Endometrial microvascular endothelial cells (primary cell): ENCODE measurements around the gene REEP6. TPM values are rescaled to one million over a fixed set of nuclear protein-coding genes. Genes with fewer than 3 reads are reported as not detected.
"Not testable (repeated sequence)": the region's sequence is repeated elsewhere in the genome, so short reads cannot be mapped to it uniquely, and the experiment has no call there.

Source experiments
- in situ Hi-C: cut with HindIII; loops from 2 replicates; pipeline ENCODE4 v1.10.0; 2017; ENCODE audit warnings: low sequenced_read_pairs, low pct_unique_long_range_greater_than_20kb; ENCODE audit errors: inconsistent ontology term
- total RNA-seq: library from RNA; depleted of rRNA; stranded (reverse); fragments of >200 nt; gene quantifications from one replicate; pipeline ENCODE4 v1.2.3, GENCODE V29; 2015; ENCODE audit errors: inconsistent ontology term

The REEP6 gene
- total RNA-seq, 1 donor from 2014 or later = 1.9 TPM

GRCh38 chr19:1470305-1471009 lies 20.5 kb upstream of the REEP6 start:
- in situ Hi-C loops = no loop called here

DNA sequence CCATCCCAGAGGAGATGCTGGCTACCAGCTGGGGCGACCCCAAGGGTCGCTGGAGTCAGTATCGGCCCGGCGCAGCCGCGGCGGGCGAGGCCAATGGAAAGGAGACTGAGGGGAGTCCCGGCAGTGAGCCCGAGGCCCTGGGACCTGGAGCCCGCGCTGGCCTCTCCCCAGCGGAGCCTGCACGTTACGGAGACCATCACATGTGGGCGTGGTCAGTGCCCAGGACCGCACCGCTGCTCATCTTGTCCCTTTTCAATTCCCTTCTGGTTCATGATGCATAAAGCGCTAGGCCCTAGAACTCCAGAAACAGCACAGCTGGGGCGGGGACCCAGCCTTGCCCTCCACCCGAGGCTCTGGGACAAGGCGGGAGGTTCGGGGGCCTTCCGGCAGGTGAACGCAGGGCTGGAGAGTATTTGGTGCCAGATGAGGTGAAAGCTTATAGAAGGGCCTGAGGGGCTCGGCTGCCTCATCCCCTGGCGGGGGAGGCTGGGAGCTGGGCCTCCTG lies 19.9 kb upstream of the REEP6 start:
- in situ Hi-C loops = no loop called here

GRCh38 chr19:1471515-1472160 lies 19.3 kb upstream of the REEP6 start:
- in situ Hi-C loops = no loop called here

DNA sequence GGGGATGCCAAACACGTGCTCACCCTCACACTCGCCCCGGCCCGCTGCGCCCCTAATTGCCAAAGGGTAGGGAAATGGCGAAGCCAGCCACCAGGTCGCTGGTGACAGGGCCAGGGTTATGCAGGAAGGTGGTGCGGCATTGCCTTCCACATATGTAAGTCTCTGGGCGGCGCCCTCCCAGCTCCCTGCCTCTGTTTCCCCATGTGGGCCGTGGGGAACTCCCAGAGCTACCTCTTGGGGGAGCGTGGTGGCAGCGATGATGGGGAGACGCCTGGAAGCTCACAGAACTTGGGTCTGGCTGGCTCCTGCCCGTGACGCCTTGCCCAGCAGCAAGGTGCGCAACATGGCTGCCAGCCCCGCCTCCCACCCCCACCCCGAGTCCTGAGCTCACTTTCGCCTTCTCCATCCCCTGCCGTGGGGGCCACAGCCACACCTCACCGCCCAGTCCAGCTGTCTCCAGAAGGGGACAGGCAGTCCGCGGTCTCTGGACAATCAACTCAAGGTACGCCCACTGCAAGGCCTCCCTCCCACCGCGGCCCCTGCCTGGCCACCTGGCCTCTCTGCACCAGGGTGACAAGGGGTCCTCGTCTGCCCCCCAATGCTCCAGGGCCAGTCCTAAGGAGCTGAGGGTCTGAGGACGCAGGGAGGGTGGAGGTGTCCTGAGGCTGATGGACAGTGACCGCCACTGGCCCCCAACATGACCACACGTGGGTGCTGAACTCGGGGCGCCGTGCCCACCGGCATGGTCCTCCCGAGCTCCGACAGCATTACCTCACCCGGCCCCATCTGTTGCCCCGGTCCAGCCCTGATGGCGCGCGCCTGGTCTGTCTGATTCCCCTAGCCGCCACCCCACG lies 18.5 kb upstream of the REEP6 start:
- in situ Hi-C loops = no loop called here

GRCh38 chr19:1473085-1473851 lies 17.7 kb upstream of the REEP6 start:
- in situ Hi-C loops = no loop called here

DNA sequence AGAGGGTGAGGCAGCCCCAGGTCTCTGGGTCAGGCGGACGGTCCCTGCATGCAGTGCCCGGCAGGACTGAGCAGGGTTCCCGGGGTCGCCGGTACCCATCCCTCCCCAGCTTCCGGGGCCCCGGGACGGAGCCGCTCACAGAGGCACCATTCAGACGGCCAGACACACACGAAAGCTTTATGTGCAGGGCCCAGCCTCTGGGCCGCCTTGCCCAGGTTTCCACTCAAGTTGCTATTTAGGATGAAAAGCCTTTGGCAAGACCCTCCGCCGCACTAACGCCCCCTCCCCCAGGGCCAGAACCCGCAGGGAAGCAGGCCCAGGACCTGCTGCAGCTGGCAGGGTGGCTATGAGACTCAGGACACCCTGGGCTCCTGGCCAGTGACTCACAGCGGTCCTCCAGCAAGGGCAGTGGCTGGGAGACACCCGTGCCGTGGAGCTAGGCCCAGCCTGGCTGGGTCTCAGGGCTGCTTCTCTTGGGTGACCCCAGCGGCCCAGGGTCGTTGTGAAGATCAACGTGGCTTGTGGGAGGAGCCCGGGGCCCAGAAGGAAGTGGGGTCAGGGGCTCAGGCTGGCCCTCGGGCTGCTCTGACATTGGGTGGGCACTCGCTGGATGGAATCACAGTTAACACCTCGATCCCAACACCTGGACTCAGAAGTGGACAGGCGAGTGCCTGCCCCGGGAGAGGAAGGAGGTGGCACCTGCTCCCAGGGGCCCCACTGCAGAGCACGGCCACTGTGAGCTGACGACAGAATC lies 16.8 kb upstream of the REEP6 start:
- in situ Hi-C loops = no loop called here

GRCh38 chr19:1474765-1475351 lies 16.1 kb upstream of the REEP6 start:
- in situ Hi-C loops = no loop called here

- in situ Hi-C loops = no loop called here
Measured at GRCh38 chr19:1475751-1476437, 15.1 kb upstream of the REEP6 start.

DNA sequence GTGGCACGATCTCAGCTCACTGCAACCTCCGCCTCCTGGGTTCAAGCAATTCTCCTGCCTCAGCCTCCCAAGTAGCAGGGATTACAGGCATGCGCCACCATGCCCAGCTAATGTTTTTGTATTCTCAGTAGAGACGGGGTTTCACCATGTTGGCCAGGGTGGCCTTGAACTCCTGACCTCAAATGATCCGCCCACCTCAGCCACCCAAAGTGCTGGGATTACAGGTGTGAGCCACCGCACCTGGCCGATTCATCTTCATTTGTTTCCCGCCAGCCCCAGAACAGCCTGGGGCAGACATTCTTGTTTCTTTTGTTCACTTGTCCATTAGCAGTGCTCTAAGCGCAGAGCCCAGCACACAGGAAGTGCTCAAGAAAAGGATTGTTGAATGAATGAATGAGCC lies 13.9 kb upstream of the REEP6 start:
- in situ Hi-C loops = not testable (repeated sequence)

DNA sequence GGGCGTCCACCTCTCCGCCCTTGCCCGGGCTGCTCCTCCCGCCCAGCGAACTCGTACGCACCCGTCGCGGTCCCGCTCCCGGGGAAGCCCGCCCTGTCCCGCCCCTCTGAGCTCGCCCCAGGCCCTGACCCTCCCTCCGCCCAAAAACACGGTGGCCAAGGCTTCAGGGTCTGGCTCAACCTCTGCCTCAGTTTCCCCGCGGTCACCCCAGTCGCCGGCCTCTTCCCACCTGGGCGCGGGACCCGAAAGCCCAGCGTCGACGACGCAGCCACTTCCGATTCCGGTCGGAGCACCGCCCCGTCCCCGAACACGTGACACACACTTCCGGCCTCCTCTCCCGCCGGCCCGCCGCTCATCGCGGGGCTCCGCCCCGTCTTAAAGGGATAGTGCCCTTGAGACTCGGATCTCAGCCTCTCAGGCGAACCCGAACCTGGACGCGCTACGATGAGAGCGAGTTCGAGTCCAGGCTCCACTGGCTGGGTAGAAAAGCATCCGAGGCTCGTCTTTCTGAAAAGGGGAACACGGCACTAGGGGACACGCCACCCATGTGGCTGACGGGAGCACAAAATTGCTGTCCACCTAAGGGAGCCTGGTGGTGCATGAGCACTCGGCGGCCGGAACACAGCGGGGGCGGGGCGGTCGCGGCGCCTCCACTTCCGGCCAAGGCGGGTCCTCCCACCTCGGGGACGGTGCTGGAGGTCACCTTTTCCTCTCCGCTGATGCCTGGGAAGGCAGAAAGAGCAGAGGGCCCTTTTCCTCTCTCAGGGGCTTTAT lies 11.9 kb upstream of the REEP6 start, which contains the start of gene C19orf25:
C19orf25 (minus strand) TSS at position 282 of the 774 bp plus-strand sequence. CDS start 312 bp downstream, outside the sequence.
- in situ Hi-C loops = no loop called here

- in situ Hi-C loops = no loop called here
Measured at GRCh38 chr19:1481224-1481892, 9.6 kb upstream of the REEP6 start.

DNA sequence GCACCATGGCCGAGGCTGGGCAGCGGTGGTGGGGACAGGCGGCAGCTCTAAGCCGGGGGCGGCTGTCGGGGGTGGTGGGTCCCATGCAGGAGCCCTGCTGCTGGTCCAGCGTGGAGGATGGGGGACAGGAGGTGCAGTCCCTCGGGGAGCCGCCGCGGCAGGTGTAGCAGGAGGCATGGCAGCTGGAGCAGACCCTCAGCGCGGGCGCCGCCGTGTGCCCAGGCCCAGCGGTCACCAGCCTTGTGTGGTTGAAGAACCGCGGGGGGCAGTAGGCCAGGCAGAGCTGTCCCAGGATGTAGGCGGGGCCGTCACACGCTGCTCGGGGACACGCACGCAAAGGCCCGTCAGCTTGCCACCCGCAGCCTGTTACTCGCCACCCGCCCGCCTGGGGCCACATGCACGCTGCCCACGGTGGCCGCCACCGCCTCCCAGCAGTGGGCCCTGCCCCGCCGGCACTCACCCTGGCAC lies 9.1 kb upstream of the REEP6 start:
- in situ Hi-C loops = no loop called here

GRCh38 chr19:1482361-1483130 lies 8.4 kb upstream of the REEP6 start:
- in situ Hi-C loops = no loop called here

- in situ Hi-C loops = no loop called here
Measured at GRCh38 chr19:1483131-1483978, 7.6 kb upstream of the REEP6 start.
